ENCODE data around the gene ELANE.
"Not testable (repeated sequence)": the region's sequence is repeated elsewhere in the genome, so short reads cannot be mapped to it uniquely, and the experiment has no call there.

The ELANE gene

GRCh38 chr19:850221-850978 lies 1.7 kb upstream of the ELANE start:
- H3K4me3 ChIP-seq (ENCODE audit: low read depth, low read length), result no peak overlapping the region
- TF ChIP-seq CTCF (IDR thresholded peaks at IDR 0.05; ENCODE audit: low read depth, low read length, missing control alignments), result no peak
- in situ Hi-C loops (cut with HindIII; ENCODE audit: low sequenced_read_pairs), result no loop called here
- peak; percentile 83 for DNase-seq (ENCODE audit: low read depth)

- TF ChIP-seq CTCF (IDR thresholded peaks at IDR 0.05; ENCODE audit: low read depth, low read length, missing control alignments), result no peak
- H3K4me3 ChIP-seq (ENCODE audit: low read depth, low read length), result no peak overlapping the region
Measured at GRCh38 chr19:850979-851335, 1.1 kb upstream of the ELANE start.

GRCh38 chr19:853014-853585 lies 997 bp downstream of the ELANE start:
- DNase-seq (ENCODE audit: low read depth), result no peak
- no peak for TF ChIP-seq CTCF (IDR thresholded peaks at IDR 0.05; ENCODE audit: low read depth, low read length, missing control alignments)
- in situ Hi-C loops (cut with HindIII; ENCODE audit: low sequenced_read_pairs), result no loop called here
- H3K4me3 ChIP-seq (ENCODE audit: low read depth, low read length), result no peak overlapping the region

More at GRCh38 chr19:850979-851335, 1.1 kb upstream of the ELANE start:
- in situ Hi-C loops (cut with HindIII; ENCODE audit: low sequenced_read_pairs), result no loop called here
- no peak for DNase-seq (ENCODE audit: low read depth)

GRCh38 chr19:853614-854220 lies 1.6 kb downstream of the ELANE start:
- H3K4me3 ChIP-seq (ENCODE audit: low read depth, low read length); in situ Hi-C loops (cut with HindIII; ENCODE audit: low sequenced_read_pairs); DNase-seq (ENCODE audit: low read depth): not testable (repeated sequence)

- DNase-seq (ENCODE audit: low read depth), result no peak
- TF ChIP-seq CTCF (IDR thresholded peaks at IDR 0.05; ENCODE audit: low read depth, low read length, missing control alignments), result no peak
- H3K4me3 ChIP-seq (ENCODE audit: low read depth, low read length), result no peak overlapping the region
- in situ Hi-C loops (cut with HindIII; ENCODE audit: low sequenced_read_pairs), result no loop called here
Measured at GRCh38 chr19:854549-854948, 2.4 kb downstream of the ELANE start.

- no peak for DNase-seq (ENCODE audit: low read depth)
- no peak for TF ChIP-seq CTCF (IDR thresholded peaks at IDR 0.05; ENCODE audit: low read depth, low read length, missing control alignments)
- in situ Hi-C loops (cut with HindIII; ENCODE audit: low sequenced_read_pairs), result no loop called here
- H3K4me3 ChIP-seq (ENCODE audit: low read depth, low read length), result no peak overlapping the region
Measured at GRCh38 chr19:855142-855541, 3.0 kb downstream of the ELANE start.

- no peak for DNase-seq (ENCODE audit: low read depth)
- TF ChIP-seq CTCF (IDR thresholded peaks at IDR 0.05; ENCODE audit: low read depth, low read length, missing control alignments), result no peak
- no peak overlapping the region for H3K4me3 ChIP-seq (ENCODE audit: low read depth, low read length)
- in situ Hi-C loops (cut with HindIII; ENCODE audit: low sequenced_read_pairs), result no loop called here
Measured at GRCh38 chr19:855566-856120, 3.5 kb downstream of the ELANE start.

All from astrocyte of the cerebellum (primary cell).